IMR-90 (cell line): ENCODE measurements around the gene EEF1AKMT2. TPM values are rescaled to one million over a fixed set of nuclear protein-coding genes. Genes with fewer than 3 reads are reported as not detected.

ENCODE experiments used
- ATAC-seq: fragments of 200-7000 bp; cut with Tn5 transposase; 2 replicates; pipeline ENCODE4 v1.9.1; 2020; ENCODE audit warnings: low read depth, mild to moderate bottlenecking, moderate library complexity
- BruUV-seq: library from RNA; stranded (reverse); fragments of 400-500 nt; replicated peaks from 2 replicates; lab custom pipeline; 2021; lab: Mats Ljungman, UMichigan
- CTCF ChIA-PET: fragments of 300-600 bp; formaldehyde crosslinking; extraction: SDS; loops from one replicate; lab custom pipeline; 2021; ENCODE audit warnings: antibody characterized with exemption; lab: Yijun Ruan, JAX
- POLR2A ChIA-PET: fragments of 300-600 bp; sonication (Branson Sonifier 250); formaldehyde crosslinking; loops from one replicate; lab custom pipeline; 2022; ENCODE audit warnings: antibody characterized with exemption; ENCODE audit not compliant: unreplicated experiment; lab: Charles Lee
- DNase-seq: peaks from one replicate; pipeline ENCODE4 v3.0.0; 2013
- H2AFZ ChIP-seq: replicated peaks from 2 replicates; pipeline ENCODE3; 2013; ENCODE audit warnings: low read length, mild to moderate bottlenecking; ENCODE audit not compliant: poor library complexity
- H2AK5ac ChIP-seq: 2 replicates; pipeline ENCODE4 v1.6.1; 2013; ENCODE audit warnings: low read depth, low read length, inconsistent platforms
- H2AK9ac ChIP-seq: replicated peaks from 2 replicates; pipeline ENCODE3; 2013; ENCODE audit warnings: mild to moderate bottlenecking, low read depth, low read length, moderate library complexity; ENCODE audit not compliant: poor library complexity
- H2BK120ac ChIP-seq: 2 replicates; pipeline ENCODE4 v1.6.1; 2013; ENCODE audit warnings: low read depth, low read length, inconsistent platforms
- H2BK15ac ChIP-seq: 3 replicates; pipeline ENCODE4 v1.6.1; 2013; ENCODE audit warnings: low read depth, low read length, inconsistent platforms
- H2BK20ac ChIP-seq: 2 replicates; pipeline ENCODE4 v1.6.1; 2013; ENCODE audit warnings: low read depth, mild to moderate bottlenecking, inconsistent platforms, low read length, moderate library complexity
- H2BK5ac ChIP-seq: 2 replicates; pipeline ENCODE4 v1.6.1; 2013; ENCODE audit warnings: mild to moderate bottlenecking, low read depth, low read length, inconsistent platforms; ENCODE audit not compliant: poor library complexity, severe bottlenecking
- H3K14ac ChIP-seq: replicated peaks from 2 replicates; pipeline ENCODE4 v1.6.1; 2013; ENCODE audit warnings: low read depth, low read length, inconsistent platforms
- H3K18ac ChIP-seq: 2 replicates; pipeline ENCODE4 v1.6.1; 2013; ENCODE audit warnings: low read depth, low read length, control low read depth
- H3K23ac ChIP-seq: 2 replicates; pipeline ENCODE4 v1.6.1; 2013; ENCODE audit warnings: low read depth, low read length, inconsistent platforms
- H3K27ac ChIP-seq: 2 replicates; pipeline ENCODE4 v1.5.1; 2013; ENCODE audit warnings: mild to moderate bottlenecking, control low read depth, low read length; ENCODE audit not compliant: insufficient read depth
- H3K27me3 ChIP-seq: 2 replicates; pipeline ENCODE4 v1.6.1; 2013; ENCODE audit warnings: low read length; ENCODE audit not compliant: control insufficient read depth, insufficient read depth
- H3K36me3 ChIP-seq: 2 replicates; pipeline ENCODE4 v1.6.1; 2013; ENCODE audit warnings: low read length, mixed read lengths; ENCODE audit not compliant: control insufficient read depth, insufficient read depth
- H3K4ac ChIP-seq: 2 replicates; pipeline ENCODE4 v1.6.1; 2013; ENCODE audit warnings: low read depth, low read length, inconsistent platforms
- H3K4me1 ChIP-seq: 2 replicates; pipeline ENCODE4 v1.6.1; 2013; ENCODE audit warnings: low read length, mixed read lengths; ENCODE audit not compliant: control insufficient read depth, insufficient read depth
- H3K4me2 ChIP-seq: 2 replicates; pipeline ENCODE4 v1.6.1; 2013; ENCODE audit warnings: low read depth, mild to moderate bottlenecking, control low read depth, low read length, moderate library complexity
- H3K4me3 ChIP-seq: 2 replicates; pipeline ENCODE4 v1.5.1; 2013; ENCODE audit warnings: low read depth, mild to moderate bottlenecking, control low read depth, low read length, moderate library complexity; ENCODE audit not compliant: insufficient read depth
- H3K56ac ChIP-seq: 2 replicates; pipeline ENCODE4 v1.6.1; 2013; ENCODE audit warnings: low read length, inconsistent platforms; ENCODE audit not compliant: insufficient read depth; ENCODE audit errors: extremely low read depth
- H3K79me1 ChIP-seq, 2 experiments: 2 replicates each; pipeline ENCODE4 v1.6.1; 2013; ENCODE audit warnings: low read length in 2 of 2, inconsistent platforms in 1 of 2, low read depth in 1 of 2
- H3K9ac ChIP-seq: 2 replicates; pipeline ENCODE4 v1.6.1; 2013; ENCODE audit warnings: low read depth, low read length, control low read depth
- H3K9me1 ChIP-seq: 2 replicates; pipeline ENCODE4 v1.6.1; 2013; ENCODE audit warnings: low read length, inconsistent platforms; ENCODE audit not compliant: insufficient read depth
- H3K9me3 ChIP-seq: 2 replicates; pipeline ENCODE4 v1.6.1; 2013; ENCODE audit warnings: low read length; ENCODE audit not compliant: control insufficient read depth, insufficient read depth
- H4K20me1 ChIP-seq: 2 replicates; pipeline ENCODE4 v1.6.1; 2013; ENCODE audit warnings: low read length, inconsistent platforms; ENCODE audit not compliant: insufficient read depth
- H4K5ac ChIP-seq: 2 replicates; pipeline ENCODE4 v1.6.1; 2013; ENCODE audit warnings: mild to moderate bottlenecking, low read depth, low read length, control low read depth
- H4K8ac ChIP-seq, 2 experiments: 2 replicates each; pipeline ENCODE4 v1.6.1; 2013; ENCODE audit warnings: low read depth in 2 of 2, low read length in 2 of 2, control low read depth in 1 of 2, inconsistent platforms in 1 of 2
- H4K91ac ChIP-seq: 2 replicates; pipeline ENCODE4 v1.6.1; 2013; ENCODE audit warnings: low read depth, low read length, inconsistent platforms; ENCODE audit not compliant: insufficient read depth
- CHD1 ChIP-seq: IDR thresholded peaks from 2 replicates; pipeline ENCODE4 v1.6.1; 2012; ENCODE audit warnings: low read depth, low read length, improper control_type of control experiment
- MXI1 ChIP-seq: IDR thresholded peaks from 2 replicates; pipeline ENCODE4 v1.6.1; 2012; ENCODE audit warnings: low read depth, mild to moderate bottlenecking, low read length, moderate library complexity, borderline replicate concordance
- WGBS, 2 experiments: methylation state at CpG; one replicate each; pipeline versions ENCODE4 v1.1.5 to v1.1.7; 2013; ENCODE audit warnings: missing lambda C conversion rate in 2 of 2; ENCODE audit not compliant: insufficient read length in 1 of 2; ENCODE audit errors: extremely low coverage in 2 of 2; 5-methylcytosine and 5-hydroxymethylcytosine counted together
- dilution Hi-C: fragments of 300-500 bp; cut with HindIII; formaldehyde crosslinking; loops from one replicate; pipeline ENCODE4 v1.14.3; 2018; ENCODE audit warnings: low sequenced_read_pairs; ENCODE audit not compliant: unreplicated experiment
- in situ Hi-C: fragments of 300-500 bp; cut with MboI; formaldehyde crosslinking; loops from 3 replicates; pipeline ENCODE4 v1.14.3; 2019; ENCODE audit warnings: low sequenced_read_pairs, inconsistent platforms, mixed read lengths
- intact Hi-C: fragments of 100-400 bp; cut with micrococcal nuclease; formaldehyde crosslinking; loops from 2 replicates; pipeline ENCODE4 v1.10.0; 2022
- polyA plus RNA-seq, 3 experiments: library from polyadenylated mRNA; depleted of rRNA; stranded (reverse); fragments of >200 nt; gene quantifications; 2 replicates each; pipeline ENCODE4 v1.2.3, GENCODE V29; 2012; ENCODE audit warnings: low replicate concordance in 1 of 3
- total RNA-seq: library from RNA; depleted of rRNA; stranded (reverse); fragments of >200 nt; gene quantifications from 2 replicates; pipeline ENCODE4 v1.2.3, GENCODE V29; 2012

The EEF1AKMT2 gene
- total and polyA plus RNA-seq, 2 of the 4 experiments (the other 2 are of a cell fraction) = 9.7 to 12.7 TPM

DNA sequence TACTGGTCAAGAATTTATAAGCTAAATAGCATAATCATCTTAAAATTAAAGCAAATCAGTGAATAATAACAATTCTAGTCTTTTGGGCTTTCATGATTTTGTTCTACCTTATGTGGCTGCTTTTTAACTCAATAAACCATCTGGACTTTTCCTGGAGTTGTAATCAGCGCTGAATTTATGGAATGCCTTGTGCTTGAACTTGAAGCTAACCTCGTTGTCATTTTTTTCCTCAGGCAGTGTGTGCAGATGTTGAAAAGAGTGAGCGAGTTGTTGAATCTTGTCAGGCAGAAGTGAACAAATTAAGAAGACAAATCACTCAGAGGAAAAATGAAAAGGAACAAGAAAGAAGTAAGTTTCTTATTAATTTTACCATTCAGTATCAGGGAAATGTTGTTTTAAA lies 39.4 kb upstream of the EEF1AKMT2 start:
- DNase-seq = no peak
- POLR2A ChIA-PET = no interaction called here
- peaks cover 43% of the 10 kb centered on the region for H3K36me3 ChIP-seq

More for the DNA sequence above, 39.4 kb upstream of the EEF1AKMT2 start:
- dilution Hi-C loops (no loop called here), in situ Hi-C loops (no loop called here), intact Hi-C loops (no loop called here)
- H3K4me2 ChIP-seq = no peak overlapping the region
- no peak overlapping the region for H3K4ac ChIP-seq
- no peak overlapping the region for H4K91ac ChIP-seq
- no peak overlapping the region for H3K27ac ChIP-seq
- no peaks in the 10 kb centered on the region for H3K27me3 ChIP-seq
- no peak overlapping the region for H2AK9ac ChIP-seq
- H3K56ac ChIP-seq = no peak overlapping the region
- H3K4me1 ChIP-seq = no peaks in the 10 kb centered on the region
- H2BK5ac ChIP-seq = no peak overlapping the region
- no peaks in the 10 kb centered on the region for H3K9me3 ChIP-seq
- no peaks in the 10 kb centered on the region for H4K20me1 ChIP-seq
- H4K8ac ChIP-seq = no peak overlapping the region
- no peaks in the 10 kb centered on the region for H3K9me1 ChIP-seq
- H2BK20ac ChIP-seq = no peak overlapping the region
- H3K23ac ChIP-seq = no peak overlapping the region
- no peak overlapping the region for H2BK15ac ChIP-seq
- no peak overlapping the region for H2BK120ac ChIP-seq
- no TSS peak for BruUV-seq
- no peak for ATAC-seq
- H3K4me3 ChIP-seq = no peak overlapping the region
- no peak overlapping the region for H3K14ac ChIP-seq
- H2AFZ ChIP-seq = no peak overlapping the region
- H3K9ac ChIP-seq = no peak overlapping the region
- H3K79me1 ChIP-seq = no peaks in the 10 kb centered on the region; a peak in 1 of 4 replicates
- no peak overlapping the region for H2AK5ac ChIP-seq
- WGBS, 2 experiments = 100% methylated on average over 1 of the region's 3 CpGs; no CpG with 5 or more reads in 1 of the 2 experiments
- H4K5ac ChIP-seq = no peak overlapping the region
- CTCF ChIA-PET = interaction anchor here (0.5 kb wide), 1 partner anchor 93 kb away, joined by 3 read pairs; no protein-coding TSS in a partner anchor
- no peak overlapping the region for H3K18ac ChIP-seq
- TF ChIP-seq MXI1 = no peak
- no peak for TF ChIP-seq CHD1
